CD4-positive, alpha-beta T cell treated with Interleukin-4 for 4 hours (primary cell): Measurements from ENCODE around the gene SH3GL3.

Source experiments
- DNase-seq: peaks from one replicate; pipeline ENCODE4 v3.0.0-alpha.2; 2020

Gene SH3GL3

GRCh38 chr15:83512459-83512858 is 65.3 kb downstream of the SH3GL3 start:
- DNase-seq, result no peak

GRCh38 chr15:83514584-83514983 is 67.4 kb downstream of the SH3GL3 start:
- no peak for DNase-seq

GRCh38 chr15:83515164-83515563 is 68.0 kb downstream of the SH3GL3 start:
- DNase-seq, result no peak

- DNase-seq, result no peak
Measured at GRCh38 chr15:83516935-83517334, 69.8 kb downstream of the SH3GL3 start.

- no peak for DNase-seq
Measured at GRCh38 chr15:83526319-83526718, 79.2 kb downstream of the SH3GL3 start.

- DNase-seq, result no peak
Measured at GRCh38 chr15:83533410-83533962, 86.3 kb downstream of the SH3GL3 start.

GRCh38 chr15:83537606-83538005 is 90.5 kb downstream of the SH3GL3 start:
- no peak for DNase-seq

GRCh38 chr15:83538682-83539081 is 91.5 kb downstream of the SH3GL3 start:
- DNase-seq, result no peak

GRCh38 chr15:83545804-83546511 is 98.8 kb downstream of the SH3GL3 start:
- no peak for DNase-seq

GRCh38 chr15:83546512-83546888 is 99.4 kb downstream of the SH3GL3 start:
- no peak for DNase-seq

- no peak for DNase-seq
Measured at GRCh38 chr15:83547168-83547567, 100.0 kb downstream of the SH3GL3 start.

- no peak for DNase-seq
Measured at GRCh38 chr15:83549623-83550022, 102.5 kb downstream of the SH3GL3 start.

- no peak for DNase-seq
Measured at GRCh38 chr15:83554558-83554957, 107.4 kb downstream of the SH3GL3 start.

- DNase-seq, result no peak
Measured at GRCh38 chr15:83555383-83555782, 108.2 kb downstream of the SH3GL3 start.

GRCh38 chr15:83556068-83556467 is 108.9 kb downstream of the SH3GL3 start:
- no peak for DNase-seq

GRCh38 chr15:83556754-83557153 is 109.6 kb downstream of the SH3GL3 start:
- no peak for DNase-seq

GRCh38 chr15:83558146-83558545 is 111.0 kb downstream of the SH3GL3 start:
- no peak for DNase-seq

- peak; percentile 33 for DNase-seq
Measured at GRCh38 chr15:83559310-83559966, 112.3 kb downstream of the SH3GL3 start.

- no peak for DNase-seq
Measured at GRCh38 chr15:83561661-83562060, 114.5 kb downstream of the SH3GL3 start.

- no peak for DNase-seq
Measured at GRCh38 chr15:83565138-83565537, 118.0 kb downstream of the SH3GL3 start.

GRCh38 chr15:83565553-83566159 is 118.5 kb downstream of the SH3GL3 start:
- peak; percentile 18 for DNase-seq

GRCh38 chr15:83567318-83567717 is 120.2 kb downstream of the SH3GL3 start:
- no peak for DNase-seq

GRCh38 chr15:83569341-83569740 is 122.2 kb downstream of the SH3GL3 start:
- DNase-seq, result no peak

- DNase-seq, result no peak
Measured at GRCh38 chr15:83570756-83571155, 123.6 kb downstream of the SH3GL3 start.
